ENCODE results near the gene CACNA1H.
"Not testable (repeated sequence)": the region's sequence is repeated elsewhere in the genome, so short reads cannot be mapped to it uniquely, and the experiment has no call there.

Gene CACNA1H

GRCh38 chr16:1224558-1224957, 71.7 kb downstream of the CACNA1H start:
- no peak for DNase-seq (ENCODE audit: low read depth in 2 of 2)

GRCh38 chr16:1225051-1225451, 72.1 kb downstream of the CACNA1H start, which contains the start of gene TPSG1:
TPSG1 (minus strand) TSS chr16:1225268; CDS start chr16:1225252, 16 bp downstream.
- DNase-seq (ENCODE audit: low read depth in 2 of 2), result no peak

- DNase-seq (ENCODE audit: low read depth in 2 of 2), result not testable (repeated sequence)
Observed at GRCh38 chr16:1225728-1226311, 72.9 kb downstream of the CACNA1H start.

- not testable (repeated sequence) for DNase-seq (ENCODE audit: low read depth in 2 of 2)
Observed at GRCh38 chr16:1226692-1227091, 73.8 kb downstream of the CACNA1H start.

GRCh38 chr16:1228227-1228626, 75.3 kb downstream of the CACNA1H start:
- not testable (repeated sequence) for DNase-seq (ENCODE audit: low read depth in 2 of 2)

- not testable (repeated sequence) for DNase-seq (ENCODE audit: low read depth in 2 of 2)
Observed at GRCh38 chr16:1229476-1229875, 76.6 kb downstream of the CACNA1H start.

- not testable (repeated sequence) for DNase-seq (ENCODE audit: low read depth in 2 of 2)
Observed at GRCh38 chr16:1230084-1230470, 77.2 kb downstream of the CACNA1H start, which contains the start of gene TPSB2. TPSB2 (minus strand) TSS chr16:1230184; CDS start chr16:1229951, 233 bp downstream.

GRCh38 chr16:1230471-1231212, 77.7 kb downstream of the CACNA1H start:
- DNase-seq (ENCODE audit: low read depth in 2 of 2), result not testable (repeated sequence)

- not testable (repeated sequence) for DNase-seq (ENCODE audit: low read depth in 2 of 2)
Observed at GRCh38 chr16:1231301-1231700, 78.4 kb downstream of the CACNA1H start.

GRCh38 chr16:1232049-1232748, 79.3 kb downstream of the CACNA1H start:
- not testable (repeated sequence) for DNase-seq (ENCODE audit: low read depth in 2 of 2)

- not testable (repeated sequence) for DNase-seq (ENCODE audit: low read depth in 2 of 2)
Observed at GRCh38 chr16:1236659-1237058, 83.8 kb downstream of the CACNA1H start.

GRCh38 chr16:1237990-1238389, 85.1 kb downstream of the CACNA1H start:
- DNase-seq (ENCODE audit: low read depth in 2 of 2), result no peak

GRCh38 chr16:1238909-1239308, 86.0 kb downstream of the CACNA1H start:
- not testable (repeated sequence) for DNase-seq (ENCODE audit: low read depth in 2 of 2)

- not testable (repeated sequence) for DNase-seq (ENCODE audit: low read depth in 2 of 2)
Observed at GRCh38 chr16:1239575-1239974, 86.7 kb downstream of the CACNA1H start.

- DNase-seq (ENCODE audit: low read depth in 2 of 2), result not testable (repeated sequence)
Observed at GRCh38 chr16:1240436-1240835, 87.5 kb downstream of the CACNA1H start, which contains the start of gene TPSAB1. TPSAB1 (plus strand) TSS chr16:1240705; CDS start chr16:1240939, 234 bp downstream.

GRCh38 chr16:1241081-1241480, 88.2 kb downstream of the CACNA1H start:
- not testable (repeated sequence) for DNase-seq (ENCODE audit: low read depth in 2 of 2)

GRCh38 chr16:1243363-1243762, 90.5 kb downstream of the CACNA1H start:
- not testable (repeated sequence) for DNase-seq (ENCODE audit: low read depth in 2 of 2)

GRCh38 chr16:1243907-1244850, 91.3 kb downstream of the CACNA1H start:
- DNase-seq (ENCODE audit: low read depth in 2 of 2), result not testable (repeated sequence)

- DNase-seq (ENCODE audit: low read depth in 2 of 2), result no peak
Observed at GRCh38 chr16:1244881-1245280, 92.0 kb downstream of the CACNA1H start.

GRCh38 chr16:1245452-1246020, 92.6 kb downstream of the CACNA1H start:
- no peak for DNase-seq (ENCODE audit: low read depth in 2 of 2)

All from fibroblast of skin of left quadriceps (primary cell).